DND-41 (cell line): ENCODE measurements around the gene CCDC107.

Experiments
- EZH2 ChIP-seq: IDR thresholded peaks from 3 replicates; pipeline ENCODE4 v1.6.1; 2012; ENCODE audit warnings: borderline replicate concordance, low read depth, mild to moderate bottlenecking, moderate library complexity, low read length, inconsistent platforms; ENCODE audit not compliant: severe bottlenecking
- TF ChIP-seq, protein P1 (sequence below): IDR thresholded peaks from 2 replicates; pipeline ENCODE4 v1.5.1; 2012; ENCODE audit warnings: borderline replicate concordance, low read length, moderate library complexity, mild to moderate bottlenecking; ENCODE audit not compliant: poor library complexity, severe bottlenecking; ENCODE audit errors: extremely low read depth

DNA sequence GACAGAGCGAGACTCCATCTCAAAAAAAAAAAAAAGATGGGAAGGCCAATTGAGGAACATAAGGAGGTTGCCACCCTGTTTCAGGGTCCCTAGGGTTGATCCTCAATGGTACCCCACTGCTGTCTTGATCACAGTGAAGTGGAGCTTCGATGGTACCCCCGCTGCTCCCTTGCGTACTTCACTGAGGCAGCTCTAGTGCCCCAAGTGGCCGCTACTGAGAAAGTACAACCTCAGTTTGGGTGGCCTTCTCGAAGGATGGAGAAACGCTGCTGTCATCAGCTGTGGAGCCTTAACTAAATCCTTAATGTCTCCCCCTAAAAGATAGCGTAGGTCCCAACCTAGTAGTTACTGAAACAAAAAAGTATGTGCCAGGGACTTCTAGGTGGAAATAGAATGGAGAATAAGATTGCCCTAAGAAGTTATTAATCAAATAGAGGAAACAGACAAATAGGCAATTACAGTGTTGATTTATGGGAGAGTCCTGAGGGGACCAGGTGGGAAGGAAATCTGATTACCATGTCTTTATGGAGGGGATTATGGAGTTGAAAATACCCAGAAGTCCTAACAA is 46.8 kb upstream of the CCDC107 start:
- TF ChIP-seq, protein P1, sequence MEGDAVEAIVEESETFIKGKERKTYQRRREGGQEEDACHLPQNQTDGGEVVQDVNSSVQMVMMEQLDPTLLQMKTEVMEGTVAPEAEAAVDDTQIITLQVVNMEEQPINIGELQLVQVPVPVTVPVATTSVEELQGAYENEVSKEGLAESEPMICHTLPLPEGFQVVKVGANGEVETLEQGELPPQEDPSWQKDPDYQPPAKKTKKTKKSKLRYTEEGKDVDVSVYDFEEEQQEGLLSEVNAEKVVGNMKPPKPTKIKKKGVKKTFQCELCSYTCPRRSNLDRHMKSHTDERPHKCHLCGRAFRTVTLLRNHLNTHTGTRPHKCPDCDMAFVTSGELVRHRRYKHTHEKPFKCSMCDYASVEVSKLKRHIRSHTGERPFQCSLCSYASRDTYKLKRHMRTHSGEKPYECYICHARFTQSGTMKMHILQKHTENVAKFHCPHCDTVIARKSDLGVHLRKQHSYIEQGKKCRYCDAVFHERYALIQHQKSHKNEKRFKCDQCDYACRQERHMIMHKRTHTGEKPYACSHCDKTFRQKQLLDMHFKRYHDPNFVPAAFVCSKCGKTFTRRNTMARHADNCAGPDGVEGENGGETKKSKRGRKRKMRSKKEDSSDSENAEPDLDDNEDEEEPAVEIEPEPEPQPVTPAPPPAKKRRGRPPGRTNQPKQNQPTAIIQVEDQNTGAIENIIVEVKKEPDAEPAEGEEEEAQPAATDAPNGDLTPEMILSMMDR = peak; percentile 74
- no peak for TF ChIP-seq EZH2
